Inflammatory macrophage treated with lipopolysaccharide for 4 hours (primary cell): ENCODE results near the gene SCN5A.
A peak's percentile ranks its signal among the peaks of the same experiment; 100 is the strongest.

Experiments
- DNase-seq: peaks from one replicate; pipeline ENCODE4 v3.0.0-alpha.2; 2020

Gene SCN5A

DNA sequence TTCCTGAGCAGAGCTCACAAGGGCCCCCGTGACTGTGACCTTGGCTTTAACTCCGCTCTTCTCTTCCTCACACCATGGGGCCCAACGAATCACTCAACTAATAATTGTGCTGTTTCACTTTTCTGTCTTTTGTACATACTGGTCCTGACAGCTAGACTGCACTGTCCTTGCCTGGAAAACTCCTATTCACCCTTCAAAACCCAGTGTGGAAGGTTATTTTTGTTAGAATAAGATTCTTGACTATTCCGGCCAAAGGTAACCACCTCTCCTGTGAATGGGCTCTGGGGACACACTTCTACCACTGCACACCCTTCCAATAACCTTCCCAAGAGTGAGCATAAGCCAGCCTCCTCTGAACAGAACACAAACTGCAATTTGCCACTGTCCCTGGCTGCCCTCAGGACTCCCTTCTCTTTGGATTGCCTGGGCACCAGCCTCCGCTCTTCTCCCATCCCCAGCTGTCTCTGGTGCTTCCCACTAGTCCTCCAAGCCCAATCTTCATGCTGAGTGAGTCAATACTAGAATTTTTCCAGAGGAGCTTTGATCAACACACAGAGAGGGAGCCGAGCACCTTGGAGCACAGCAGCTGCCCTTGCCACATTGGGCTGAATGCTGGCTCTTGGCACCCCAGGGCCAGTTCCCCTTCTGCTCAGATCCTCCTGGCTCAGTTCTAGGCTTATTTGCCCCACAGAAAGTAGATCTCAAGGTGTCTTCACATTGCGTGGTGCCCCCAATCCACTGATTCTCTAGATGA lies 2.1 kb downstream of the SCN5A start:
- no peak for DNase-seq

GRCh38 chr3:38646630-38647029 lies 2.9 kb downstream of the SCN5A start:
- DNase-seq, result peak; percentile 18

DNA sequence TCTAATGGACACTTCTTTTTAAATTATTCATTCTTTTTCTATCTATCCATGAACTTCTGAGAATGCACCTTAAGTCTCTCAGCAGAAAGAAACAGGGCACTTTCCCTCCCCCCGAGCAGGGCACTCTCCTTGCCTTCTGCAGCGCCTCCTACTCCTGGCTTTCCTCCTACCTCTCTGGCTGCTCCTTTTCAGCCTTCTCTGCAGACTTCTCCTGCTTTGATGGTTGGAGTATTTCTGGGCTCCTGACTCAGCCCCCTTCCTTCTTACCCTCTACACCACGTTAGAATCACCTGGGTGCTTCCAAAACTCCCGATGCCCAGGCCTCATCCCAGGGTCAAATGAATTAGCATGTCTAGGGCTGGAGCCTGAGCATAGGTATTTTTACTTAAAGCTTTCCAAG lies 3.4 kb downstream of the SCN5A start:
- no peak for DNase-seq

DNA sequence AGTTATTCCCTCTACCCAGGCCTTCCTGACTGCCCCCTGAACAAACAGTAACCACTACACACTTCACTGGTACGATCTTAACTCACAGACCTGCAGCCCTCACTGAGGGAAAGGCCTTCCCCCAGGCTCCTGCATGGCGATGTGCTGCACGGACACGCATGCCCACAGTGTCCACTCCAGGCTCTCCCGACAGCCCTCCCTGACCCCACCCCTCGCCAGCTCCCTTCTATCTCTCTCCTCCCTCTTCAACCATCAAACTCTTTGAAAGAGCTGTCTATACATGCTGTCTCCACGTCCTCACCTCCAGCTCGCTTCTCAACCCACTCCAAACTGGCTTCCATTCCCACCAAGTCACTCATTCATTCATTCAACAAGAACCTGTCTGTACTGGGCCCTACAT lies 3.9 kb downstream of the SCN5A start:
- DNase-seq, result no peak

DNA sequence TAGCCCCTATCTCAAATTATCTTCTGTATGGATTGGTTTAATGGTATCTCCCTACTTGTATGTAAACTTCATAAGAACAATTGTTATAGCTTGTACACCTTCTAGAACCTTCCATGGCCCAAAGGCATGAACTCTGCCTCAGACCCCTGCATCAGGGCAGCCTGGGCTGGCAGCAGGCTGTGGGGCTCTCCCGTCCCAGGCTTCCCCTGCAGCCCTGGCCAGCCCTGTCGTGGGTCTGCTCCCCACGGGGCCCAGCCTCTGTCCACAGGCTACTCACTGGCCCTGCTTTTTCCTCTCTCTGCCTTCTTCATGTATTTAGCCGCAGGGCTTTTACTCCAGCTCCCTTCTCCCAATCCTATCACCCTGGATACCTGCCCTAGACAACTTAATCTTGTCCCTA lies 4.4 kb downstream of the SCN5A start:
- DNase-seq, result no peak

DNA sequence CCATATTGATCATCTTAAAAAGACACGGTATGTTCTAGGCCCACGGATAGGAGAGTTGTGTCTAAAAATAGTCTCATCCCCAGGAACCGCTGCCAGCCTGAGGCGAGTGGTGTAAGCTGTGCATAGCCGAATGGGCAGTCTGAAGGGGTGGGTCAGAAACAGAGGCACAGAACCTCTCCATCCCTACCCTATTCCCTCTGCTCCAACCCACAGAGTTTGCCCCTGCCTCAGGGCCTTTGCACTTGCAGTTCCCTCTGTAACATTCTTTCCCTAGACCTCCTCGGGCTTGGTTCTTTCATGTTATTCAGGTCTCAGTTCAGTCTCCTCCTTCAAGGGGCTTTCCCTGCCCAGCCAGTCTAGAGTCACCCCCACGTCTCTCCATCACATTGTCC lies 4.8 kb downstream of the SCN5A start:
- no peak for DNase-seq

GRCh38 chr3:38644016-38644661 lies 5.3 kb downstream of the SCN5A start:
- DNase-seq, result no peak

DNA sequence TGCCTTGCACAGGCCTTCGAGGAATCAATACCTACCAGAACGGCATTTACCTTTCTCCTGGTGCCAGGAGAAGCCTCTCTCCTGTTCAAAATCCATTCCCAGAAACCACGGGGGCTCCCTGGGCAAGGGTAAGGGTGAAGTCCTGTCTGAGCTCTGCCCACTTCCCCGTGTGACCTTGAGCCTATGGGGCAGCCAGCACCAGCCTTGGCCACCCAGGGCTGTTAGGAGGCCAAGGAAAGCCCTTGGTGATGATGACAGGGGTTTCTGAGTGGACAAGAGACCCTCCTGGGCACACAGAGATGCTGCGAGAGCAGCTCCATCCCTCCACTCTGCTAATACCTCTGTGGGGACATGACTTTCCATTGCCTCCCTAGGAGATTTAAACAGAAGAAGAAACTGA lies 5.9 kb downstream of the SCN5A start:
- DNase-seq, result no peak

GRCh38 chr3:38643090-38643489 lies 6.4 kb downstream of the SCN5A start:
- no peak for DNase-seq

GRCh38 chr3:38641461-38642110 lies 7.9 kb downstream of the SCN5A start:
- DNase-seq, result no peak

- no peak for DNase-seq
Measured at GRCh38 chr3:38640661-38641452, 8.6 kb downstream of the SCN5A start.

GRCh38 chr3:38638354-38638753 lies 11.1 kb downstream of the SCN5A start:
- DNase-seq, result no peak

DNA sequence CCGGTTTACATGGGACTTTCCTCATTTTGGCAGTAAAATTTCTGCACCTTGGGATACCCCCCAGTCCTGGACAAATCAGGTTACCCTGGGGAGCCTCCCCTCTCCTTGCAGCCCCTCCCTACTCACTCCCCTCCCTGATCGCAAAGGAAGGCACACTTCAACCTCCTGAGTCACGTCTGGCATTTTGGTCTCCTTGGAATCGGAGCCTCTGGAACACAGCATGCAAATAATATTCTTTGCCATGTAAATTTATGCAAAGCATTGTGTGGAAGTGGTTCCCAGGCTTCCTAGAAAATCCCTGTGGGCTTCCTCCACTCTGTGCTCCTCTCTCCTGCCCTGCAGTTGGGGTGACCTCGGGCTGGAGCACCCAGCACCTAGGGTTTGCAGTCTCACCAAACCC lies 11.6 kb downstream of the SCN5A start:
- DNase-seq, result no peak

DNA sequence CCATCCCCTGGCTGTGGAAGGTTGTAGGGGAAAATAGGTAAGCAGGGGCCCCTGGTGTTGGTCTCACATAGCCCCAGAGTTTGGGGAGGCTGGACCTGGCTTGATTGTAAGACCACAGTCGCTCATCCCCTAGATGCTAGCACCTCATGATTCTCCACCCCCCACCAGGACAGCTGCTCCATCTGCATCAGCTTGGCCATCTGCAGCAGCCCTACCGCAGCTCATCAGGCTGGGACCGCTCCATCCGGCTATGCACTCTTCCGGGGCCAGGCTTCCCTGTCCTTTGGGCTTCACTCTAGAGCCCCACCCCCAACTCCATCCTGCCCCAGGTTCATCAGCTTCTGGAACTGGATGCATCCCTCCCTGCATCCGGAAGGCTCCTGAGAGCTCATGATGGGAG lies 12.6 kb downstream of the SCN5A start:
- DNase-seq, result no peak

- DNase-seq, result no peak
Measured at GRCh38 chr3:38636464-38636863, 13.0 kb downstream of the SCN5A start.

DNA sequence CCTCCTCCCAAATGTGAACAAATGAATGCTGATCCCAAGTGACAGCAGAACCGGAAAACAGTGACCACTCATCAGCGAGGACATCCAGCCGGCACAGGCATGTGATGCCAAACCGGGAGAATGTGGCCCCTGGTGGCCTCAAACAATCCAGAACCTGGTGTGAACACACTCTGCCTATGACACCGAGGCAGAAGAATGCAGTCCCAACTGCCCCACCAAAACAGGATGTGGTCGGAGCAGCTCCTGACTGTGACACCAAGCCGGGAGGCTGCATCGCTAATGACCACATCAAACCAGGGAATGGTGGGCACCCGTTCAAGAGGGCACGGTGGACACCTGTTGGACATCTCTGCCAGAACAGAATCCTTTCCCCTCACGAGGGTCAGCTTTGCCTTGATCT lies 15.4 kb downstream of the SCN5A start:
- DNase-seq, result no peak

GRCh38 chr3:38632989-38633388 lies 16.5 kb downstream of the SCN5A start:
- DNase-seq, result no peak

DNA sequence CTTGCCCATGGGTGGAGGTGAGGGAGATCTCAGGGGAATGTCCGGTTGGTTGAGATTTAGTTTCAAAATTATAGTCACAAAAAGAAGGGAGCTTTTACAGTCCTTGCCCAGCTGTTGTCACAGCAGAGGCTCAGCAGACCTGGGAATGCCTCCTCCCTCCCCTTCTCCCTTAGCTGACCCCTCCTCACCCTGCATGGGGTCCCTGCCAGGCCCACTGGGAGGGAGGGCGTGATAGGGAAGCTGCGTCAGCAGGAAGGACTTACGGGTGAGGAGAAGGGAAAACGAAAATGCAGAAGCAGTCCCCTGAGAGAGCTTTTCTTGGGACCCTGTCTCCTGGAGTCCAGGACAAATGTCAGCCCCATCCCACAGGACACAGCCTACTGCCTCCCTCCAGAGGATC lies 18.9 kb downstream of the SCN5A start:
- no peak for DNase-seq

DNA sequence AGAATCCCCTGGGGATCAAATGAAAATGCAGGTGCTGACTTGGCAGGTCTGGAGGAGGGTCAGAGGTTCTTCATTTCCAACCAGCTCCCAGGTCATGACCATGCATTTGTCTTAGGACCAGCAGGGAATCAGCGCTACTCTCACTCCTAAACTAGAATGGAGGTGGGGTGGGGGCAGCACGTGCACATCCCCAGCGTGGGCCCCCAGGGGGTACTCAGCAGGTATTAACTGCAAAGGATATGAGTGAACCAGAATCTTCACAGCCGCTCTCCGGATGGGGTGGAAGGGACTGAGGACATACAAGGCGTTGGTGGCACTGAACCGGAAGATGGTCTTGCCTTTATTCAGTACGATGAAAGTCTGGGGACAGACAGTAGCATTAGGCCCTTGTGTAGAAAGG lies 19.4 kb downstream of the SCN5A start:
- DNase-seq, result no peak

GRCh38 chr3:38628835-38629234 lies 20.7 kb downstream of the SCN5A start:
- DNase-seq, result no peak

- no peak for DNase-seq
Measured at GRCh38 chr3:38627956-38628355, 21.5 kb downstream of the SCN5A start.

DNA sequence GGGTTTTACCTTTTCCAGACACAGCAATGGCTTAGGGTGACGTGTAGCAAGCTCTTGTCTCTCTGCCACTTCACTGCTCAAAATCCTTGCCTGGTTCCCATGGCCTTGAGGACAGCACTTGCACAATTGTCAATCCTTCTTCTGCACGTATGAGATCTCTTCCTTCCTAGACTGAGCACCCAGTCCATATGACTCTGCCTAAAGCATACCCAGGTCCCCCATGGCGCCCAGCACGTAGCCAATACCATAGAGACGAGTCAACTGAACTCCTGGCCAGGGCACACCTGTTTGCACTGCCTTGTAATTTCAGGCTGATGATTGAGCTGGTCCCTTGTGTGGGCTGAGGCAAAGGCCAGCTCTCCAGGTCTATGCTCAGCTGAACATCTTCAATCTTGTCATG lies 23.3 kb downstream of the SCN5A start:
- DNase-seq, result no peak

DNA sequence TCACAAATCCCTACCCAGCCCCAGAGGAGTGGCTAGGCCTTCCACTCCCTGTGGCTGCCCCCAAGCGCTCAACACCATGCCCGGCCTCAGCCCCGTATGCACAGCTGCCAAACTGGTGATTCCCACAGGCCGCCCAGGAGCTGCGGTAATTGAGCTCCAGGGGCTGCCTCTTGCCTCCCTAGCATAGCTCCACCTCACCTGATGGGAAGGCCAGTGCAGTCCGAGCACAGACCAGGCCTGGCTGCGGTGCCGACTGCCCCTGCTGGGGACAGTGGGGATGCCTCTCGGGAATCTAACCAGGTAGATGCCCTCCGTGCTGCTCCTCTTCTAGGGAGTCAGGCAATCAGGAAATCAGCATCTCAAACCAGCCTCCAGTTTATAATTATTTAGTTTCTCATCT lies 25.9 kb downstream of the SCN5A start:
- no peak for DNase-seq

GRCh38 chr3:38622336-38622735 lies 27.2 kb downstream of the SCN5A start:
- DNase-seq, result no peak
